WTC11 (cell line): Measurements from ENCODE around the gene ZFP42.

Source experiments
- SMAD3 ChIP-seq: sonication (generic); formaldehyde crosslinking; IDR thresholded peaks from 2 replicates; pipeline ENCODE4 v1.8.0; 2022; ENCODE audit warnings: missing genetic modification reagents, mild to moderate bottlenecking, borderline replicate concordance
- TEAD4 ChIP-seq: sonication (generic); formaldehyde crosslinking; IDR thresholded peaks from 2 replicates; pipeline ENCODE4 v1.8.0; 2022; ENCODE audit warnings: mild to moderate bottlenecking, missing genetic modification reagents
- USF2 ChIP-seq: sonication (generic); formaldehyde crosslinking; IDR thresholded peaks from 2 replicates; pipeline ENCODE4 v1.8.1; 2023; ENCODE audit warnings: mild to moderate bottlenecking, missing genetic modification reagents, moderate library complexity

- TF ChIP-seq TEAD4, result no peak
- TF ChIP-seq USF2 (CRISPR knock-in tag), result no peak
- TF ChIP-seq SMAD3 (CRISPR knock-in tag), result no peak
Observed at GRCh38 chr4:188015025-188015940, 19.7 kb downstream of the ZFP42 start.
